Measurements from ENCODE around the gene SNIP1.
"Not testable (repeated sequence)": the region's sequence is repeated elsewhere in the genome, so short reads cannot be mapped to it uniquely, and the experiment has no call there.

SNIP1 gene

DNA sequence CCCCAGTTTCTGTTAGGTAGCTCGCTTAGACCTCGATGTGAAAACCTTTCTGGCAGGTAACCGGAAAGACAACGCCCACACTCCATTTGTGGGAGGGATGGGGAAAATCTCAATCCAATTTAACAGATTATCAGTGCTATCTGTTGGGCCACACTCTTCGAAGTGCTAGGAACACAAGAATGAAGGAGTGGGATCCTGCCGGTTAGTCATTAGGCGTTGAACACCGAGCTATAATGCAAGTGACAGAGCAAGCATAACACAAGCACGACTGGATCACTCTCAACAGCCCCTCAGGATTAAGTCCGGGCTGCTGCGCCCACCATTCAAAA is 531 bp downstream of the SNIP1 start:
- no peak for DNase-seq
- H3K4me1 Mint-ChIP-seq = peaks cover 49% of the 10 kb centered on the region
- H3K36me3 Mint-ChIP-seq (ENCODE audit: low read depth) = peaks cover 41% of the 10 kb centered on the region
- no peak overlapping the region for H3K27ac Mint-ChIP-seq
- peaks cover 12% of the 10 kb centered on the region for H3K9me3 Mint-ChIP-seq
- H3K27me3 Mint-ChIP-seq (ENCODE audit: low read depth, poor library complexity) = no peaks in the 10 kb centered on the region
- TF ChIP-seq, protein P1, sequence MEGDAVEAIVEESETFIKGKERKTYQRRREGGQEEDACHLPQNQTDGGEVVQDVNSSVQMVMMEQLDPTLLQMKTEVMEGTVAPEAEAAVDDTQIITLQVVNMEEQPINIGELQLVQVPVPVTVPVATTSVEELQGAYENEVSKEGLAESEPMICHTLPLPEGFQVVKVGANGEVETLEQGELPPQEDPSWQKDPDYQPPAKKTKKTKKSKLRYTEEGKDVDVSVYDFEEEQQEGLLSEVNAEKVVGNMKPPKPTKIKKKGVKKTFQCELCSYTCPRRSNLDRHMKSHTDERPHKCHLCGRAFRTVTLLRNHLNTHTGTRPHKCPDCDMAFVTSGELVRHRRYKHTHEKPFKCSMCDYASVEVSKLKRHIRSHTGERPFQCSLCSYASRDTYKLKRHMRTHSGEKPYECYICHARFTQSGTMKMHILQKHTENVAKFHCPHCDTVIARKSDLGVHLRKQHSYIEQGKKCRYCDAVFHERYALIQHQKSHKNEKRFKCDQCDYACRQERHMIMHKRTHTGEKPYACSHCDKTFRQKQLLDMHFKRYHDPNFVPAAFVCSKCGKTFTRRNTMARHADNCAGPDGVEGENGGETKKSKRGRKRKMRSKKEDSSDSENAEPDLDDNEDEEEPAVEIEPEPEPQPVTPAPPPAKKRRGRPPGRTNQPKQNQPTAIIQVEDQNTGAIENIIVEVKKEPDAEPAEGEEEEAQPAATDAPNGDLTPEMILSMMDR (IDR thresholded peaks at IDR 0.05) = no peak
- peak overlapping the region; percentile 99 for H3K4me3 Mint-ChIP-seq

DNA sequence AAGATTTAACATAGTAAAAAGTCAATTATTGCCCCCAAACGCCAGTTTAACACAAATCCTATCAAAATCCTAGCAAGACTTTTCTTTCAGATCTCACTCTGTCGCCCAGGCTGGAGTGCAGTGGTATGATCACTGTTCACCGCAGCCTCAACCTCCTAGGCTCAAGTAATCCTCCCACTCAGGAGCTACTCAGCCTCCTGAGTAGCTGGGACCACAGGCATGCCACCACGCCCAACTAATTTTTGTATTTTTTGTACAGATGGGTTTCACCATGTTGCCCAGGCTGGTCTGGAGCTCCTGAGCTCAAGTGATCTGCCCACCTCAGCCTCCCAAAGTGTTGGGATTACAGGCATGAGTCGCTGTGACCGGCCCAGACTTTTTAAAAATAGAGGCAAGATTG is 4.8 kb downstream of the SNIP1 start:
- TF ChIP-seq, protein P1 (IDR thresholded peaks at IDR 0.05) = no peak
- Mint-ChIP-seq H3K27me3 (ENCODE audit: low read depth, poor library complexity) (no peaks in the 10 kb centered on the region), H3K36me3 (ENCODE audit: low read depth) (peaks cover 57% of the 10 kb centered on the region), H3K27ac (no peak overlapping the region), H3K4me3 (no peak overlapping the region), H3K9me3 (peaks cover 3% of the 10 kb centered on the region), H3K4me1 (peaks cover 25% of the 10 kb centered on the region)
- DNase-seq = no peak

- H3K4me3 Mint-ChIP-seq = no peak overlapping the region
- no peaks in the 10 kb centered on the region for H3K4me1 Mint-ChIP-seq
- no peaks in the 10 kb centered on the region for H3K27me3 Mint-ChIP-seq (ENCODE audit: low read depth, poor library complexity)
- TF ChIP-seq, protein P1 (IDR thresholded peaks at IDR 0.05) = no peak
- no peak for DNase-seq
- H3K9me3 Mint-ChIP-seq = no peaks in the 10 kb centered on the region
- H3K36me3 Mint-ChIP-seq (ENCODE audit: low read depth) = peaks cover 55% of the 10 kb centered on the region
- H3K27ac Mint-ChIP-seq = no peak overlapping the region
These were observed 9.1 kb downstream of the SNIP1 start for GRCh38 chr1:37545019-37545418.

DNA sequence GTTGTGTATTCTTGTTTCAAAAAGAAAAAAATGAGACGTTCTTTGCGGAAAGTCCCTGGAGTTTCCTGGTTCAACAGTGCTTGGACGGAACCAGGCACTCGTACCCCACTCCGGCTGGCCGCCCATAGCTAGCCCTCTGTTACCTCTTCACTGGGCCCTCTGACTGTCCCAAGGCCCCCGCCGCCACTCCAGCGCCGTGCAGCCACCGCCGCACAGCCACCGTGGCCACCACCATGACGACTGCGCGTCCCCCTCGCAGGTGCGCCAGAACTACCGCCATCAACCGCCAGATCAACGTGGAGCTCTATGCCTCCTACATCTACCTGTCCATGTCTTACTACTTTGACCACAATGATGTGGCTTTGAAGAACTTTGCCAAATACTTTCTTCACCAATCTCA is 9.6 kb downstream of the SNIP1 start:
- Mint-ChIP-seq H3K27me3 (ENCODE audit: low read depth, poor library complexity) (no peaks in the 10 kb centered on the region), H3K9me3 (no peaks in the 10 kb centered on the region), H3K4me1 (no peaks in the 10 kb centered on the region), H3K27ac (no peak overlapping the region), H3K36me3 (ENCODE audit: low read depth) (peaks cover 55% of the 10 kb centered on the region), H3K4me3 (no peak overlapping the region)
- TF ChIP-seq, protein P1 (IDR thresholded peaks at IDR 0.05) = no peak
- DNase-seq = no peak

DNA sequence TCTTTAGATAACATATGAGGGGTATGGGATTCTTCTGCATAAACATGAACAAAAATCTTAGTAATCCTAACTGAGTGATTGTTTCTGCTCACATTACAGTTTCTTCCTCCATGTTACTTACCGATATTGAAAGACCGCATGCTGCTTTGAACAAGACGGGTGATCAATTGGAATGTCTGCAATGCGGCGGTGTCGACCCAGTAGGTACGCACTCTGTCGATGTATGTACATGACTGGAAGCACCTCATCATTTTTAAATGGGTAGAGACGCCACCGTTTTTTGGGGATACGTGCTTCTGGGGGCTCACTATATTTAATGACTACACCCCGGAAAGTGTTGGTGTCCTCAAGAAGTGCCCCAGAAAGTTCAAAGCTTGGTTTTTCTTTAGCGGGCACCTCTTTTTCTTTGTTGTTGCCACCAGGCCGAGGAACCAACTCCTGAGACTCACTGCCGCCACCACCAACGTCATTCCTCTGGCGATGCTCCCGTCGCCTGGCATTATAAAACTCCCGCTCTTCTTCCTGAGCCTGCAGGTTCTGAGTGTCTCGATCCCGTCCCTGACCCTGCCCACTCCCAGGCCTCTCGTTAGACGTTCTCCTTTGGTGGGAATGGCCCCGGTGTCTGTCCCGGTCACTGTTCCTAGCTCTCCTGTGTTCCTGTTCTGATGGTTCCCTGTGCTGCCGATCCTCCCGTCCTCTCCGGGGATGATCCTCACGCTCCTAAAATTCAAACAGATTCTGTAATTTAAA is 13.9 kb downstream of the SNIP1 start:
- H3K36me3 Mint-ChIP-seq (ENCODE audit: low read depth) = peaks cover 68% of the 10 kb centered on the region
- no peak for DNase-seq
- H3K4me3 Mint-ChIP-seq = no peak overlapping the region
- H3K9me3 Mint-ChIP-seq = no peaks in the 10 kb centered on the region
- H3K27ac Mint-ChIP-seq = no peak overlapping the region
- H3K27me3 Mint-ChIP-seq (ENCODE audit: low read depth, poor library complexity) = no peaks in the 10 kb centered on the region
- H3K4me1 Mint-ChIP-seq = no peaks in the 10 kb centered on the region
- TF ChIP-seq, protein P1 (IDR thresholded peaks at IDR 0.05) = no peak

- H3K27me3 Mint-ChIP-seq (ENCODE audit: low read depth, poor library complexity); DNase-seq; H3K27ac Mint-ChIP-seq; H3K4me1 Mint-ChIP-seq; H3K9me3 Mint-ChIP-seq; H3K4me3 Mint-ChIP-seq: not testable (repeated sequence)
- H3K36me3 Mint-ChIP-seq (ENCODE audit: low read depth) = peaks cover 65% of the 10 kb centered on the region
These were observed 14.9 kb downstream of the SNIP1 start for GRCh38 chr1:37539154-37539553.
